ENCODE measurements around the gene LCNL1. TPM values are rescaled to one million over a fixed set of nuclear protein-coding genes. Genes with fewer than 3 reads are reported as not detected.
A peak's percentile ranks its signal among the peaks of the same experiment; 100 is the strongest.

The LCNL1 gene
- total and polyA plus RNA-seq, 2 of the 13 experiments (the other 11 are each of a cell fraction or from before 2014, with no cell fraction given) = not detected

- H4K20me1 ChIP-seq (ENCODE audit: insufficient read depth, low read length) = no peaks in the 10 kb centered on the region
- no peaks in the 10 kb centered on the region for H3K36me3 ChIP-seq (replicated peaks in 1 of 2; ENCODE audit: control insufficient read depth in 1 of 2, insufficient read depth in 2 of 2, low read length in 2 of 2)
- DNase-seq (ENCODE audit: low spot score) (peak; percentile 70), ATAC-seq (peak; percentile 72), FAIRE-seq (no peak)
- intact Hi-C loops (cut with micrococcal nuclease; ENCODE audit: unreplicated experiment) = loop anchor here (2.0 kb wide), 1 partner anchor 45 kb away; no protein-coding TSS in a partner anchor
- 0% methylated on average over 5 of the region's 92 CpGs for WGBS (ENCODE audit: low lambda C conversion rate)
- peaks cover 64% of the 10 kb centered on the region for H3K4me1 ChIP-seq (ENCODE audit: insufficient read depth, low read length)
- ChIA-PET POLR2A (interaction anchor here (0.6 to 2.7 kb wide), 13 partner anchors 10 to 263 kb away, joined by 3 to 22 read pairs (median 4); partner anchors contain the start of gene C8G), CTCF (ENCODE audit: low intra/inter-chr PET ratio, low total read pairs) (no interaction called here)
- peak within 1 kb of the TSS; percentile 68 for H3K9ac ChIP-seq (ENCODE audit: insufficient read depth, low read depth, low read length)
- no peak within 1 kb of the TSS for H2AFZ ChIP-seq (ENCODE audit: low read length)
- no peaks in the 10 kb centered on the region for H3K9me3 ChIP-seq (ENCODE audit: low read length)
- BruUV-seq (replicated peaks) = no TSS peak
- H3K27ac ChIP-seq (ENCODE audit: extremely low read length, insufficient read depth, low read length) = peak within 1 kb of the TSS; percentile 52
- H3K79me2 ChIP-seq (ENCODE audit: insufficient read depth, low read length) = peaks cover 5% of the 10 kb centered on the region
- H3K4me2 ChIP-seq (ENCODE audit: low read depth, low read length) = peak within 1 kb of the TSS; percentile 92
- H3K27me3 ChIP-seq (ENCODE audit: control insufficient read depth in 1 of 2, insufficient read depth in 2 of 2, low read length in 2 of 2) = peaks cover 3 to 9% of the 10 kb centered on the region in 2 experiments; a peak in 2 of 5 replicates
- peak within 1 kb of the TSS; percentile 61 to 83 (median 73) for H3K4me3 ChIP-seq (replicated peaks in 1 of 3; ENCODE audit: insufficient read depth in 1 of 3, low read depth in 2 of 3, low read length in 3 of 3)
- in situ Hi-C loops (cut with HindIII; ENCODE audit: extremely low pct_ligation_motif_present, low pct_unique_long_range_greater_than_20kb) = no loop called here
- TF ChIP-seq ZC3H13 (CRISPR knock-in tag; IDR thresholded peaks at IDR 0.05) (peak; percentile 61; the same call in 1 of the 2 replicates), ATF1 (CRISPR knock-in tag; IDR thresholded peaks at IDR 0.05) (no peak), ZNF263 (CRISPR knock-in tag; IDR thresholded peaks at IDR 0.05) (no peak), SKI (IDR thresholded peaks at IDR 0.05; ENCODE audit: partially characterized antibody) (no peak), CREM (IDR thresholded peaks at IDR 0.05) (no peak), CREM (CRISPR knock-in tag; IDR thresholded peaks at IDR 0.05) (no peak), ZNF513 (CRISPR knock-in tag; conservative IDR thresholded peaks at IDR 0.05) (no peak), ETV6 (CRISPR knock-in tag; conservative IDR thresholded peaks at IDR 0.05) (no peak; the same call in 1 of the 2 replicates), MYC (CRISPR knock-in tag; IDR thresholded peaks at IDR 0.05; ENCODE audit: borderline replicate concordance) (peak; percentile 51), GATAD1 (CRISPR knock-in tag; IDR thresholded peaks at IDR 0.05) (no peak), KLF11 (CRISPR knock-in tag; IDR thresholded peaks at IDR 0.05) (no peak), ZNF614 (CRISPR knock-in tag; IDR thresholded peaks at IDR 0.05; ENCODE audit: borderline replicate concordance) (no peak), ZNF160 (CRISPR knock-in tag; IDR thresholded peaks at IDR 0.05) (0 out of 2 replicates have a peak, but pooled peaks have one; percentile 53), GATAD2A (CRISPR knock-in tag; IDR thresholded peaks at IDR 0.05) (0 out of 2 replicates have a peak, but pooled peaks have one; percentile 20), ZNF850 (CRISPR knock-in tag; conservative IDR thresholded peaks at IDR 0.05) (no peak), KAT2B (IDR thresholded peaks at IDR 0.05; ENCODE audit: borderline replicate concordance, low read depth, low read length) (no peak)
- TF ChIP-seq, protein P1, sequence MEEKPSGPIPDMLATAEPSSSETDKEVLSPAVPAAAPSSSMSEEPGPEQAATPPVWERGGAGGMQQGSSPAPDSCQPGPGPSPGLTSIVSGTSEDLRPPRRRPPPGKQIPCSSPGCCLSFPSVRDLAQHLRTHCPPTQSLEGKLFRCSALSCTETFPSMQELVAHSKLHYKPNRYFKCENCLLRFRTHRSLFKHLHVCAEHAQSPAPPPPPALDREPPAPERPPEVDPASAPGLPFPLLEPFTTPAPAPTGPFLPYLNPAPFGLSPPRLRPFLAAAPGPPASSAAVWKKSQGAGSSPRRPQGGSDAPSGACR (CRISPR knock-in tag; IDR thresholded peaks at IDR 0.05) = no peak
- TF ChIP-seq, protein P2, sequence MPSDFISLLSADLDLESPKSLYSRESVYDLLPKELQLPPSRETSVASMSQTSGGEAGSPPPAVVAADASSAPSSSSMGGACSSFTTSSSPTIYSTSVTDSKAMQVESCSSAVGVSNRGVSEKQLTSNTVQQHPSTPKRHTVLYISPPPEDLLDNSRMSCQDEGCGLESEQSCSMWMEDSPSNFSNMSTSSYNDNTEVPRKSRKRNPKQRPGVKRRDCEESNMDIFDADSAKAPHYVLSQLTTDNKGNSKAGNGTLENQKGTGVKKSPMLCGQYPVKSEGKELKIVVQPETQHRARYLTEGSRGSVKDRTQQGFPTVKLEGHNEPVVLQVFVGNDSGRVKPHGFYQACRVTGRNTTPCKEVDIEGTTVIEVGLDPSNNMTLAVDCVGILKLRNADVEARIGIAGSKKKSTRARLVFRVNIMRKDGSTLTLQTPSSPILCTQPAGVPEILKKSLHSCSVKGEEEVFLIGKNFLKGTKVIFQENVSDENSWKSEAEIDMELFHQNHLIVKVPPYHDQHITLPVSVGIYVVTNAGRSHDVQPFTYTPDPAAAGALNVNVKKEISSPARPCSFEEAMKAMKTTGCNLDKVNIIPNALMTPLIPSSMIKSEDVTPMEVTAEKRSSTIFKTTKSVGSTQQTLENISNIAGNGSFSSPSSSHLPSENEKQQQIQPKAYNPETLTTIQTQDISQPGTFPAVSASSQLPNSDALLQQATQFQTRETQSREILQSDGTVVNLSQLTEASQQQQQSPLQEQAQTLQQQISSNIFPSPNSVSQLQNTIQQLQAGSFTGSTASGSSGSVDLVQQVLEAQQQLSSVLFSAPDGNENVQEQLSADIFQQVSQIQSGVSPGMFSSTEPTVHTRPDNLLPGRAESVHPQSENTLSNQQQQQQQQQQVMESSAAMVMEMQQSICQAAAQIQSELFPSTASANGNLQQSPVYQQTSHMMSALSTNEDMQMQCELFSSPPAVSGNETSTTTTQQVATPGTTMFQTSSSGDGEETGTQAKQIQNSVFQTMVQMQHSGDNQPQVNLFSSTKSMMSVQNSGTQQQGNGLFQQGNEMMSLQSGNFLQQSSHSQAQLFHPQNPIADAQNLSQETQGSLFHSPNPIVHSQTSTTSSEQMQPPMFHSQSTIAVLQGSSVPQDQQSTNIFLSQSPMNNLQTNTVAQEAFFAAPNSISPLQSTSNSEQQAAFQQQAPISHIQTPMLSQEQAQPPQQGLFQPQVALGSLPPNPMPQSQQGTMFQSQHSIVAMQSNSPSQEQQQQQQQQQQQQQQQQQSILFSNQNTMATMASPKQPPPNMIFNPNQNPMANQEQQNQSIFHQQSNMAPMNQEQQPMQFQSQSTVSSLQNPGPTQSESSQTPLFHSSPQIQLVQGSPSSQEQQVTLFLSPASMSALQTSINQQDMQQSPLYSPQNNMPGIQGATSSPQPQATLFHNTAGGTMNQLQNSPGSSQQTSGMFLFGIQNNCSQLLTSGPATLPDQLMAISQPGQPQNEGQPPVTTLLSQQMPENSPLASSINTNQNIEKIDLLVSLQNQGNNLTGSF (CRISPR knock-in tag; IDR thresholded peaks at IDR 0.05) = no peak
Observed at GRCh38 chr9:136991993-136992818, 9.4 kb downstream of the LCNL1 start, which contains the start of gene PAXX. Gene PAXX, plus strand, starts transcription at chr9:136992422. Its CDS starts 22 bp downstream, at chr9:136992444.
